NOMO-1 treated with dmso at 0.1 percent for 144 hours (cell line): Measurements from ENCODE around the gene ZNF132.

Experiments used
- DNase-seq: peaks from one replicate; lab custom pipeline; 2025; ENCODE audit not compliant: unreplicated experiment; lab: John Stamatoyannopoulos, UW

Gene ZNF132

GRCh38 chr19:58388175-58388526 is 51.8 kb downstream of the ZNF132 start:
- DNase-seq, result no peak

- no peak for DNase-seq
Measured at GRCh38 chr19:58387338-58388174, 52.4 kb downstream of the ZNF132 start.

GRCh38 chr19:58386576-58387337 is 53.2 kb downstream of the ZNF132 start, which contains the start of gene RPS5:
RPS5 (plus strand) TSS chr19:58387269; CDS start chr19:58388138, 869 bp downstream.
- peak; percentile 97 for DNase-seq

GRCh38 chr19:58385891-58386575 is 53.9 kb downstream of the ZNF132 start:
- DNase-seq, result no peak

- no peak for DNase-seq
Measured at GRCh38 chr19:58385313-58385890, 54.6 kb downstream of the ZNF132 start.

GRCh38 chr19:58382997-58383603 is 56.9 kb downstream of the ZNF132 start:
- DNase-seq, result no peak
